ENCODE data around the gene GTF2F1.

The GTF2F1 gene

DNA sequence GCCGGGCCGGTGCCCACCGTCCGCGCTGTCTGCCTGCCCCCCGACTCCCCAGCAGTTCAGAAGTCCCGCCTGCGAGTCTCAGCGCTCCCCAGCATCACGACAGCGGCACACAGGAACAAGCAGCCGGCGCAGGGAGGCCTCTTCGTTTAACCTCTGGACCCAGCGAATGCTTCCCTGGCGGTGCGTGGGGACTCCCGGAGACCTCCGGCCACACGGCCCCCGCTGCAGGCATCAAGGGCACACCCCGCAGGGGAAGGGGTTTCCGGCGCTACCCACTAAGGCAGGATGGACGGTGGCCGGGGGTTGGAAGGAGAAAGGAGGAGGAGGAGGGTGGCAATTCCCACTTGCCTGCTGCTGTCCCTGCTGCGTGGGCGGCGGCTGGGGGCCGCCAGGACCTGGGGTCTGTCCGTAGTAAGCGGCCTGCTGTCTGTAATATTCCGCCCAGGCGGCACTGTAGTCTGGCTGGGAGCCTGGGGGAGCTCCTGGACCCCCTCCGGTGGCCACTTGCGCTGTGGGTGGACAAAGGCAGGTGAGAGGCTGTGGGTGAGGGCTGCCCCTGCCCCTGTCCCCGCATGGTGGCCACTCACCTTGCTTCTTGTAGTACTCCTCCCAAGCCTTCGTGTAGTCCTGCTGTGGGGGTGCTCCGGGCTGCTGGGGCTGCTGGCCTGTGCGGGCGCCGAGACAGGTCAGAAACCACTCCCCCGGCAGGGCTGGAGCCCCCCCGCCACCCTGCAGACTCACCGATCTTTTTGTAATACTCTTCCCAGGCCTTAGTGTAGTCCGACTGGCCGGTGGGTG, 22.0 kb upstream of the GTF2F1 start:
- Histone ChIP-seq H4K8ac (ENCODE audit: low read depth, low read length) (no peak overlapping the region), H2AK5ac (ENCODE audit: low read length) (no peak overlapping the region), H3K79me1 (ENCODE audit: low read length) (peaks cover 12% of the 10 kb centered on the region), H3K4ac (ENCODE audit: low read depth, low read length) (no peak overlapping the region), H3K18ac (ENCODE audit: low read length) (no peak overlapping the region), H2BK15ac (replicated peaks; ENCODE audit: low read depth) (no peak overlapping the region), H2BK120ac (ENCODE audit: low read depth, low read length) (no peak overlapping the region), H3K23ac (ENCODE audit: low read length) (no peak overlapping the region), H3K4me1 (ENCODE audit: control insufficient read depth, low read depth, low read length) (no peaks in the 10 kb centered on the region), H3K4me3 (ENCODE audit: low read length) (no peak overlapping the region), H2BK5ac (ENCODE audit: low read length) (no peak overlapping the region), H3K9ac (ENCODE audit: low read length) (no peak overlapping the region), H3K56ac (ENCODE audit: low read length) (no peak overlapping the region), H3K27ac (ENCODE audit: low read depth, low read length) (no peak overlapping the region), H3K27me3 (ENCODE audit: insufficient read depth, low read length, poor library complexity) (no peaks in the 10 kb centered on the region), H3K36me3 (ENCODE audit: control insufficient read depth, insufficient read depth, low read length) (peaks cover 20% of the 10 kb centered on the region), H4K5ac (ENCODE audit: low read length) (no peak overlapping the region), H3K4me2 (ENCODE audit: low read length) (no peak overlapping the region), H3K79me2 (ENCODE audit: control insufficient read depth, insufficient read depth, low read length) (peaks cover 17% of the 10 kb centered on the region)
- DNase-seq = no peak
- whole genome bisulfite sequencing (ENCODE audit: extremely low coverage, insufficient coverage, low lambda C conversion rate) = no CpG with 5 or more reads among the region's 47 CpGs

DNA sequence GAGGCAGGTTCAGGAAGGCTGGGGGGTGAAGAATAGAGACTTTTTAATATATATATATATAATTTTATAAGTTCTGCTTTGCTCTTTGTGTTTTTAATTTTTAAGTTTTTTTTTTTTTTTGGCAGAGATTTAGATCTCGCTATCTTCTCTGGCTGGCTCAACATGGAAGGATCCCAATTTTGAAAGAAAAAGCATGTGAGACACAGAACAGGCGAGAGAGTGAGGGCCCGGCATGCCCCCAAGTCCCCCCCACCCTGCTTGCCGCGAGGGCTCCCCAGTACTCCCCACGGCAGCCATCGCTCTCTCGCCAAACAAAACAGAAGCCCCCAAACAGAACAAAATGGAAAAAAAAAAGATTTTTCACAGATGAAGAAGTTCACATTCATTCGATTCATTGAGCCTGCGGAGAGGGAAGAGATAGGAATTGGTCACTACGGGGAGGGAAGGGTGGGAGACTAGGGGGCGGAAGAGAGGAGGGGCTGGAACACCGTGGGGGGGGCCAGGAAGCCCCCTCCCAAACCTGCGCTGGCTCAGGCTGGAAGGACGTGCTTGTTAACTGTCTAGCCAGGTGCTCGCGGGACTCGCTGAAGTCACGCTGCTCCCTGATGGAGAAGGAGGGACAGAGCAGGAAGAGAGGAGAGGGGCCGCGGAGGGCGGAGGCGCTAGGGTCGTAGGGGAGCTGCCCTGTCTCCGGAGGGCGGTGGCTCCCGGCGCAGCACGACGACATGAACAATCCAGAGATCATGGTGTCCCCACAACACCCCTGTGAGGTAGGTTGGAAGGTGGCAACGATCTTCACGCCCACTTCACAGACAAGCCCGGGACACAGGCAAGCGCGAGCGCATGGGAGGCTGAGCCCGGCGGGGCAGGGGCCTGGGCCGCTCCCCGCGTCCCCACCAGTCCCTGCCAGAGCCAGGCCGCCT, 21.0 kb upstream of the GTF2F1 start:
- H2BK5ac ChIP-seq (ENCODE audit: low read length) = no peak overlapping the region
- H3K27ac ChIP-seq (ENCODE audit: low read depth, low read length) = no peak overlapping the region
- no peak overlapping the region for H3K9ac ChIP-seq (ENCODE audit: low read length)
- no peak overlapping the region for H3K23ac ChIP-seq (ENCODE audit: low read length)
- no peaks in the 10 kb centered on the region for H3K4me1 ChIP-seq (ENCODE audit: control insufficient read depth, low read depth, low read length)
- H3K4ac ChIP-seq (ENCODE audit: low read depth, low read length) = no peak overlapping the region
- H3K79me1 ChIP-seq (ENCODE audit: low read length) = peaks cover 7% of the 10 kb centered on the region
- H4K8ac ChIP-seq (ENCODE audit: low read depth, low read length) = no peak overlapping the region
- H3K18ac ChIP-seq (ENCODE audit: low read length) = no peak overlapping the region
- no peaks in the 10 kb centered on the region for H3K27me3 ChIP-seq (ENCODE audit: insufficient read depth, low read length, poor library complexity)
- peaks cover 15% of the 10 kb centered on the region for H3K36me3 ChIP-seq (ENCODE audit: control insufficient read depth, insufficient read depth, low read length)
- peak; percentile 52 for DNase-seq
- WGBS (ENCODE audit: extremely low coverage, insufficient coverage, low lambda C conversion rate) = no CpG with 5 or more reads among the region's 42 CpGs
- H3K4me3 ChIP-seq (ENCODE audit: low read length) = no peak overlapping the region
- peaks cover 8% of the 10 kb centered on the region for H3K79me2 ChIP-seq (ENCODE audit: control insufficient read depth, insufficient read depth, low read length)
- no peak overlapping the region for H3K56ac ChIP-seq (ENCODE audit: low read length)
- no peak overlapping the region for H3K4me2 ChIP-seq (ENCODE audit: low read length)
- H2BK15ac ChIP-seq (replicated peaks; ENCODE audit: low read depth) = no peak overlapping the region
- H4K5ac ChIP-seq (ENCODE audit: low read length) = no peak overlapping the region
- no peak overlapping the region for H2BK120ac ChIP-seq (ENCODE audit: low read depth, low read length)
- no peak overlapping the region for H2AK5ac ChIP-seq (ENCODE audit: low read length)

- H3K18ac ChIP-seq (ENCODE audit: low read length) = no peak overlapping the region
- H4K5ac ChIP-seq (ENCODE audit: low read length) = no peak overlapping the region
- H2BK120ac ChIP-seq (ENCODE audit: low read depth, low read length) = no peak overlapping the region
- H3K4me1 ChIP-seq (ENCODE audit: control insufficient read depth, low read depth, low read length) = no peaks in the 10 kb centered on the region
- no peak overlapping the region for H2AK5ac ChIP-seq (ENCODE audit: low read length)
- H3K36me3 ChIP-seq (ENCODE audit: control insufficient read depth, insufficient read depth, low read length) = peaks cover 15% of the 10 kb centered on the region
- no peak overlapping the region for H2BK5ac ChIP-seq (ENCODE audit: low read length)
- no peak overlapping the region for H3K4ac ChIP-seq (ENCODE audit: low read depth, low read length)
- H3K27me3 ChIP-seq (ENCODE audit: insufficient read depth, low read length, poor library complexity) = no peaks in the 10 kb centered on the region
- H3K79me2 ChIP-seq (ENCODE audit: control insufficient read depth, insufficient read depth, low read length) = peaks cover 2% of the 10 kb centered on the region
- no peak overlapping the region for H3K56ac ChIP-seq (ENCODE audit: low read length)
- no peak for DNase-seq
- no peak overlapping the region for H3K4me2 ChIP-seq (ENCODE audit: low read length)
- no peak overlapping the region for H4K8ac ChIP-seq (ENCODE audit: low read depth, low read length)
- no peak overlapping the region for H3K27ac ChIP-seq (ENCODE audit: low read depth, low read length)
- H3K79me1 ChIP-seq (ENCODE audit: low read length) = peaks cover 5% of the 10 kb centered on the region
- WGBS (ENCODE audit: extremely low coverage, insufficient coverage, low lambda C conversion rate) = no CpG with 5 or more reads among the region's 10 CpGs
- H2BK15ac ChIP-seq (replicated peaks; ENCODE audit: low read depth) = no peak overlapping the region
- H3K4me3 ChIP-seq (ENCODE audit: low read length) = no peak overlapping the region
- no peak overlapping the region for H3K9ac ChIP-seq (ENCODE audit: low read length)
- H3K23ac ChIP-seq (ENCODE audit: low read length) = no peak overlapping the region
These were observed 20.3 kb upstream of the GTF2F1 start for GRCh38 chr19:6413291-6413690.

DNA sequence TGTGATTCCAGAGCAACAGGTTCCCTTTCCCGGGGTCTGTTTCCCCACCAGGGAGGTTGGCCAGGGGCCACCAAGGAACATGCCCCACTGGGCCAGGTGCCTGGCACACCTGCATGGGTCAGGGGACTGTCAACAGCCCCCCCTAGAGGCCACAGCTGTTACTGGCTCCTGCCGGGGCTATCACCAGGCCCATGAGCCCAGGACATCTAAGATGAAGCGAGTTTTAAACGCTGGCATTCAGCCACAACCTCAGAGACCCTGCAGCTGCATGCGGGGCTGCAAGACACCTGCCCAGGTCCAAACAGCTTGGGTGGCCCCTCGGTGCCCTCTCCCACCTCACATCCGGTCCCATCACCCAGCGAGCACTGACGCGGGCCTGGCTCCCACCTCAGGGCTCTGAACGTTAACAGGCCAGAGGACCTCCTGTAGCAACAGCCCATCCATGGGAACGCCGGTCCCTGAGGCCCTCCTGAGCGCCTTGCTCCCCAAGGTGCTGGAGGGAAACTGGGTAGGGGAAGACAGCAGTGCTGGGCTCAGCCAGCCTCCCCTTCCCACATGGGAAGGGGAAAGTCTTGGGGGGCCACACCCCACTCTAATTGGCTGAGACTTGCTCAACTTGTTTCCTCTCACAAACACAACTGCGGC, 19.6 kb upstream of the GTF2F1 start:
- H2BK120ac ChIP-seq (ENCODE audit: low read depth, low read length) = no peak overlapping the region
- WGBS (ENCODE audit: extremely low coverage, insufficient coverage, low lambda C conversion rate) = no CpG with 5 or more reads among the region's 15 CpGs

GRCh38 chr19:6412061-6412446, 19.1 kb upstream of the GTF2F1 start:
- Histone ChIP-seq H3K56ac (ENCODE audit: low read length) (no peak overlapping the region), H3K23ac (ENCODE audit: low read length) (no peak overlapping the region), H3K4me3 (ENCODE audit: low read length) (no peak overlapping the region), H2BK15ac (replicated peaks; ENCODE audit: low read depth) (no peak overlapping the region), H3K36me3 (ENCODE audit: control insufficient read depth, insufficient read depth, low read length) (peaks cover 6% of the 10 kb centered on the region), H3K79me2 (ENCODE audit: control insufficient read depth, insufficient read depth, low read length) (no peaks in the 10 kb centered on the region), H2AK5ac (ENCODE audit: low read length) (no peak overlapping the region), H3K4me2 (ENCODE audit: low read length) (no peak overlapping the region), H3K18ac (ENCODE audit: low read length) (no peak overlapping the region), H3K79me1 (ENCODE audit: low read length) (no peaks in the 10 kb centered on the region), H3K4ac (ENCODE audit: low read depth, low read length) (no peak overlapping the region), H3K4me1 (ENCODE audit: control insufficient read depth, low read depth, low read length) (no peaks in the 10 kb centered on the region), H3K27ac (ENCODE audit: low read depth, low read length) (no peak overlapping the region), H4K8ac (ENCODE audit: low read depth, low read length) (no peak overlapping the region), H2BK120ac (ENCODE audit: low read depth, low read length) (no peak overlapping the region), H4K5ac (ENCODE audit: low read length) (no peak overlapping the region), H3K9ac (ENCODE audit: low read length) (no peak overlapping the region), H3K27me3 (ENCODE audit: insufficient read depth, low read length, poor library complexity) (no peaks in the 10 kb centered on the region), H2BK5ac (ENCODE audit: low read length) (no peak overlapping the region)
- WGBS (ENCODE audit: extremely low coverage, insufficient coverage, low lambda C conversion rate) = no CpG with 5 or more reads among the region's 12 CpGs
- no peak for DNase-seq

More for the DNA sequence above, 19.6 kb upstream of the GTF2F1 start:
- Histone ChIP-seq H3K79me1 (ENCODE audit: low read length) (peaks cover 4% of the 10 kb centered on the region), H3K4me2 (ENCODE audit: low read length) (no peak overlapping the region), H3K4ac (ENCODE audit: low read depth, low read length) (no peak overlapping the region), H4K5ac (ENCODE audit: low read length) (no peak overlapping the region), H3K23ac (ENCODE audit: low read length) (no peak overlapping the region), H3K18ac (ENCODE audit: low read length) (no peak overlapping the region), H3K4me1 (ENCODE audit: control insufficient read depth, low read depth, low read length) (no peaks in the 10 kb centered on the region), H2BK15ac (replicated peaks; ENCODE audit: low read depth) (no peak overlapping the region), H3K27me3 (ENCODE audit: insufficient read depth, low read length, poor library complexity) (no peaks in the 10 kb centered on the region), H3K79me2 (ENCODE audit: control insufficient read depth, insufficient read depth, low read length) (peaks cover 2% of the 10 kb centered on the region), H3K4me3 (ENCODE audit: low read length) (no peak overlapping the region), H3K9ac (ENCODE audit: low read length) (no peak overlapping the region), H2AK5ac (ENCODE audit: low read length) (no peak overlapping the region), H3K56ac (ENCODE audit: low read length) (no peak overlapping the region), H3K36me3 (ENCODE audit: control insufficient read depth, insufficient read depth, low read length) (peaks cover 11% of the 10 kb centered on the region), H4K8ac (ENCODE audit: low read depth, low read length) (no peak overlapping the region), H3K27ac (ENCODE audit: low read depth, low read length) (no peak overlapping the region), H2BK5ac (ENCODE audit: low read length) (no peak overlapping the region)
- peak; percentile 67 for DNase-seq

Data from mesendoderm (in vitro differentiated cells).